Esophagus muscularis mucosa (tissue), 4 donors: Measurements from ENCODE around the gene TUBGCP6. TPM values are rescaled to one million over a fixed set of nuclear protein-coding genes. Genes with fewer than 3 reads are reported as not detected.
A peak's percentile ranks its signal among the peaks of the same experiment; 100 is the strongest.

ENCODE experiments used
- DNase-seq: peaks from one replicate; pipeline ENCODE4 v3.0.0-alpha.2; 2017; ENCODE audit errors: extremely low spot score
- H3K27ac ChIP-seq, 4 donors: fragments of 200-600 bp; sonication (generic); replicated peaks in 1 of 4; 1 replicate in 3 of 4; 2 replicates in 1 of 4; pipeline ENCODE4 v1.5.1; 2016 to 2019; ENCODE audit warnings: mild to moderate bottlenecking in 1 of 4
- H3K27me3 ChIP-seq, 4 donors: fragments of 200-600 bp; sonication (generic); one replicate each; pipeline versions ENCODE4 v1.5.1 to v1.6.0; 2016 to 2019
- H3K36me3 ChIP-seq, 4 donors: fragments of 200-600 bp; sonication (generic); one replicate each; pipeline ENCODE4 v1.5.1; 2016 to 2019
- H3K4me1 ChIP-seq, 4 donors: fragments of 200-600 bp; sonication (generic); one replicate each; pipeline ENCODE4 v1.5.1; 2016 to 2019
- H3K4me3 ChIP-seq, 4 donors: fragments of 200-600 bp; sonication (generic); 1 replicate in 2 of 4; 2 replicates in 2 of 4; pipeline ENCODE4 v1.5.1; 2016 to 2019; ENCODE audit warnings: mild to moderate bottlenecking in 4 of 4, moderate library complexity in 1 of 4
- H3K9me3 ChIP-seq, 4 donors: fragments of 200-600 bp; sonication (generic); 1 replicate in 3 of 4; 2 replicates in 1 of 4; pipeline ENCODE4 v1.5.1; 2016 to 2019
- EP300 ChIP-seq: sonication (generic); formaldehyde crosslinking; IDR thresholded peaks from one replicate; pipeline ENCODE4 v1.6.1; 2017; ENCODE audit warnings: antibody characterized with exemption
- POLR2A ChIP-seq: fragments of 450-650 bp; IDR thresholded peaks from one replicate; pipeline ENCODE4 v1.6.1; 2017; ENCODE audit warnings: antibody characterized with exemption, moderate library complexity, mild to moderate bottlenecking, low read depth
- POLR2AphosphoS5 ChIP-seq, 2 donors: sonication (generic); formaldehyde crosslinking; IDR thresholded peaks; one replicate each; pipeline ENCODE4 v1.6.1; 2017; ENCODE audit warnings: antibody characterized with exemption in 2 of 2
- WGBS: methylation state at CpG from one replicate; pipeline ENCODE4 v1.1.5; 2018; 5-methylcytosine and 5-hydroxymethylcytosine counted together
- intact Hi-C: fragments of 100-400 bp; cut with DNase I; formaldehyde crosslinking; loops from one replicate; pipeline ENCODE4 v1.15.1; 2023
- total RNA-seq, 4 donors: library from RNA; depleted of rRNA; stranded (reverse); fragments of >200 nt; gene quantifications; one replicate each; pipeline versions ENCODE4 v1.1.0 to v1.2.1, GENCODE V29; 2016
- TF ChIP-seq, protein P1 (sequence below), 3 experiments: fragments of 200-600 bp in 2 of 3; fragments of 450-650 bp in 1 of 3; sonication (generic) in 2 of 3; IDR thresholded peaks; one replicate each; pipeline ENCODE4 v1.5.1; 2017 to 2019; ENCODE audit warnings: antibody characterized with exemption in 3 of 3, mild to moderate bottlenecking in 2 of 3, moderate library complexity in 1 of 3

TUBGCP6 gene
- total RNA-seq, 4 donors from 2014 or later = 20.2 to 38.0 (median 30.0) TPM

DNA sequence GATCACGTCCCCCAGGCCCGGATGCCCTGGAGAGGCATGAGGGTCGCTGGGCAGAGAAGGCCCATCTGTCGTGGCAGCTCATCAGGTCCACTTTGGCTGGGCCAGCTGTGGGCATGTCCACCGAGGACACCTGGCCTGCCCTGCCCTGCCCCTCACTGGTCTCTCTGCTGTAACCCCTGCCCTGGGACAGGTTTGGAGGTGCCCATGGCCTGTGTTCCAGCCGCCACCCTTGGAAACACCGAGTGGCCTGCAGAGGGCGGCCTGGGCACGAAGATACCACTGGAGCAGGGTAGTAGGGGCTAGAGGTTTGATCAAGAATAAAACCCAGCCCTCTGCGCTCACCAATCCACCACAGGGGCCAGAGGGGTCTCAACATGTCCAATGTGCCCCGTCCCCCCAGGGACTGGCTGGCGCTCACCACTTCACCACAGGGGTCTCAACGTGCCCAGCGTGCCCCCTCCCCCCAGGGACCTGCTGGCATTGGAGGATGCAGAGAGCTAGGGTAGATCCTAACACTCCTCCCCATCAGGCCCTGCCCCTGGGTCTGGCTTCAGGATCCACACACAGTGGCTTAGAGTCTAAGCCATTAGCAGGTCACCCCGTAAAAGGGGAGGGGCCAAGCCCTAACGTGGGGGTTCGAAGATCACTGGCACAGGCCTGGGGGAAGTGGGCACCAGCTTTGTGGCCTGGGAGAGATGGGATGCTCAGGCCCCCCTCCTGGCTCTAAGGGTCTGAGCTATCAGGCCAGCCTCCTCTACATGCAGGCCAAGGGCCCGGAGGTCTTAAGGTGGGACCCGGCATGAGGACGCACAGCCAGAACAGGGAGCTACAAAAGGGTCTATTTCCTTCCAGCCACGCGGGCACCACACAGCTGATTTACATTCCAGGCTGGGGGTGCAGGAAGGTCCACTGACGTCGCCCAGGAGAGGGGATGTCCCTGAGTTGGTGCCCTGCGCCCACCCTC, 7.5 kb upstream of the TUBGCP6 start:
- H3K4me1 ChIP-seq = peaks cover 24 to 49% (median 44%) of the 10 kb centered on the region in 4 donors
- no peak for DNase-seq
- H3K27me3 ChIP-seq = peaks cover 0 to 2% (median 0%) of the 10 kb centered on the region in 4 donors
- peak overlapping the region; percentile 72 to 83 (median 78) for H3K27ac ChIP-seq
- WGBS = 41% methylated on average over 16 of the region's 25 CpGs
- intact Hi-C loops = loop anchor here (1.0 kb wide), 1 partner anchor 90 kb away; no protein-coding TSS in a partner anchor
- no peak for TF ChIP-seq EP300
- TF ChIP-seq POLR2A = no peak
- peak in 1 of 2 donors; percentile 33 for TF ChIP-seq POLR2AphosphoS5 (IDR thresholded peaks at IDR 0.05)
- TF ChIP-seq, protein P1, sequence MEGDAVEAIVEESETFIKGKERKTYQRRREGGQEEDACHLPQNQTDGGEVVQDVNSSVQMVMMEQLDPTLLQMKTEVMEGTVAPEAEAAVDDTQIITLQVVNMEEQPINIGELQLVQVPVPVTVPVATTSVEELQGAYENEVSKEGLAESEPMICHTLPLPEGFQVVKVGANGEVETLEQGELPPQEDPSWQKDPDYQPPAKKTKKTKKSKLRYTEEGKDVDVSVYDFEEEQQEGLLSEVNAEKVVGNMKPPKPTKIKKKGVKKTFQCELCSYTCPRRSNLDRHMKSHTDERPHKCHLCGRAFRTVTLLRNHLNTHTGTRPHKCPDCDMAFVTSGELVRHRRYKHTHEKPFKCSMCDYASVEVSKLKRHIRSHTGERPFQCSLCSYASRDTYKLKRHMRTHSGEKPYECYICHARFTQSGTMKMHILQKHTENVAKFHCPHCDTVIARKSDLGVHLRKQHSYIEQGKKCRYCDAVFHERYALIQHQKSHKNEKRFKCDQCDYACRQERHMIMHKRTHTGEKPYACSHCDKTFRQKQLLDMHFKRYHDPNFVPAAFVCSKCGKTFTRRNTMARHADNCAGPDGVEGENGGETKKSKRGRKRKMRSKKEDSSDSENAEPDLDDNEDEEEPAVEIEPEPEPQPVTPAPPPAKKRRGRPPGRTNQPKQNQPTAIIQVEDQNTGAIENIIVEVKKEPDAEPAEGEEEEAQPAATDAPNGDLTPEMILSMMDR (IDR thresholded peaks at IDR 0.05) = peak; percentile 62 to 74 (median 67)
- peaks cover 0 to 23% (median 7%) of the 10 kb centered on the region in 4 donors for H3K36me3 ChIP-seq
- peak overlapping the region; percentile 68 to 82 (median 76) for H3K4me3 ChIP-seq
- no peaks in the 10 kb centered on the region for H3K9me3 ChIP-seq

DNA sequence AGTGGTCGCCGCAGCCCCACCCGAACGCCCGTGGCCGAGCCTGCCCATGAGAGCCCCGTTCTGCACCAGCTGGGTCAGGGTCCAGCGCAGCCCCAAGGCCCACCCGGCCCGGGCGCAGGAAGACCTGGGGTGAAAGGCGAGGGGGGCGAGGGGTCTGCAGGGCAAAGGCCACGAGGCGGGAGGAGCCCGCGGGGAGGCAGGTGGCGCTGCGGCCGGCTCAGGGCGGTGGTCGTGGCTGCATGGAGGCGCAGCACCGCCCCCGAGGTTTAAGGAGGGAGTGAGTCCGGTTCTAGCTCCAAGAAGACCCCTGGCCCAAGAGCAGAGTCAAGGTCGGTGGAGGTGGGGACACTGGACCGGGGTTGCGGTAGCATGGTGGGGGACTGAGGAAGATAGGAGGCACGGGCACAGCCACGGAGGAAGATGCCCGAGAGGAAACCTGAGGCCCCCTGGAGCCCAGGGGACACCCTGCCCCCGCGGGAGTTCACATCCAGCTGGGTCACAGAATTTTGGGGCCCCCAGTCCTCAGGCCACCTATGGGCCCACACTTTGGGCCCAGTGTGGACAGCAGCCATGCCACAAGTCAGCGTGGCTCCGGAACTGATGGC, 6.8 kb upstream of the TUBGCP6 start:
- DNase-seq = no peak
- intact Hi-C loops = loop anchor here (1.0 kb wide), 1 partner anchor 91 kb away; no protein-coding TSS in a partner anchor
- H3K27me3 ChIP-seq = no peaks in the 10 kb centered on the region
- H3K4me3 ChIP-seq = peak overlapping the region; percentile 68 to 82 (median 76)
- peak overlapping the region; percentile 72 to 83 (median 78) for H3K27ac ChIP-seq
- TF ChIP-seq EP300 (no peak), POLR2A (no peak), POLR2AphosphoS5 (IDR thresholded peaks at IDR 0.05) (no peak)
- TF ChIP-seq, protein P1 (IDR thresholded peaks at IDR 0.05) = no peak
- WGBS = 0% methylated on average over 6 of the region's 36 CpGs
- H3K9me3 ChIP-seq = no peaks in the 10 kb centered on the region
- H3K36me3 ChIP-seq = peaks cover 0 to 23% (median 8%) of the 10 kb centered on the region in 4 donors
- H3K4me1 ChIP-seq = peaks cover 24 to 56% (median 44%) of the 10 kb centered on the region in 4 donors

DNA sequence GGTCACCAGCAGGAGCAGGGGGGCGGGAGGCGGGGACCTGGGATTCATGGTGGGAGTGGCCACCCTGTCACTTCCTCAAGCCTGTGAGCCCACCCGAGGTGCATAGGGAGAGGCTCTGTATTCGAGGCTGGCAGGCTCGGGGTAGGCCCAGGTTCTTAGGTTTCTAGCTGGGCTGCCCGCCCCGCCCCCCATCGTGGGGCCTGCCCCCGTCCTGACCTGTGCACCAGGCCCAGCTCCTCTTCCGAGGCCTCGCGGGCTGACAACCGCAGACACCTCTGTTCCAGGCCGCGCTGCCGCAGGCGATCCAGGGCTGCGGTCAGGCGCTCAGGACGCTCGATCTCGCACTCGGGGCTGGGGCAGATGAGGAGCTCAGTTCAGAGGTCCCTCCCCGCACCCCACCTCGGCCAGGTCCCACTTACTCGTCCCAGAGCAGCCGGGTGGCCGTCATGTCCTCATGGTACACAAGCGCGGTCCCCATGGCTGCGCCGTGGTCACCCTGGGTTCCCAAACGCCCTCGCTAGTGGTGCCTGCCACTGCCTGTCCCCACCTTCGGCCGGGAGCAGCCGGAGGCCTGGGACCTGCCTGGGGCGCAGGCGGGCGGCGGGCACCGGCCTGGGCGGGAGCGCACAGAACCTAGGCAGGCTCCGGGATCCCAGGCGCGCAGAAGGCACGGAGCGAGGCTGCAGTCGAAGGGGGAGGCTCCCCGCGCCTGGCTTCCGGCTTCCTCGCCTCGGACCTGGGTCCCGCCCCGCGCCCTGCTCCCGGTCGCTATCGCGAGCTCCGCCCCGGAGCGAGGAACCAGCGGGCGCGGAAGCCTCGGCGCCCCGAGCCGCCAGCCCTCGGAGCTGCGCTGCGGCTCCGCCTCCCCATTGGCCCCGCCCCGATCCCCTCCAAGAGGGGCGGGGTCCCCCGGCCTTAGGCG, 6.0 kb upstream of the TUBGCP6 start, which contains the start of gene HDAC10:
HDAC10 (minus strand) TSS at position 711 of the 922 bp plus-strand sequence; CDS start at position 478, 233 bp downstream.
- H3K9me3 ChIP-seq = no peaks in the 10 kb centered on the region
- no peak for DNase-seq
- H3K4me1 ChIP-seq = peaks cover 28 to 63% (median 49%) of the 10 kb centered on the region in 4 donors
- H3K27me3 ChIP-seq = no peaks in the 10 kb centered on the region
- intact Hi-C loops = no loop called here
- TF ChIP-seq EP300 = no peak
- no peak for TF ChIP-seq POLR2A
- TF ChIP-seq POLR2AphosphoS5 (IDR thresholded peaks at IDR 0.05) = peak in 1 of 2 donors; percentile 59
- TF ChIP-seq, protein P1 (IDR thresholded peaks at IDR 0.05) = no peak
- H3K27ac ChIP-seq = peak within 1 kb of the TSS; percentile 72 to 83 (median 78)
- peaks cover 0 to 29% (median 14%) of the 10 kb centered on the region in 4 donors for H3K36me3 ChIP-seq
- 0% methylated on average over 3 of the region's 81 CpGs for WGBS
- H3K4me3 ChIP-seq = peak within 1 kb of the TSS; percentile 68 to 82 (median 76)

DNA sequence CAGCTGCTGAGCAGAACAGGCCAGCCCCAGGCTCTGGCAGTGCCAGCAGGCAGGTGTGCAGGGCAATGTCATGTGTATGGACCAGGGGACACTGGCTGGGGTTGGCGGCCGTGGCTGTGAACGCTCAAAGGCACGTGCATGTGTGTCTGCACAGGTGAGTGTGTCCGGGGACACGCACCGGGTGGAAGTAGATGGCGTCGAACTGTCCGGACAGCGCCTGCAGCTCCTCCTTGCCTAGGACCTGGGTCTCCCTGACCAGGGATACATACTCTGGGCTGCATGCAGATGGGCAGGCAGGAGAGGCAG, 5.4 kb upstream of the TUBGCP6 start:
- Histone ChIP-seq H3K9me3 (no peaks in the 10 kb centered on the region), H3K4me3 (peak overlapping the region; percentile 68 to 82 (median 76)), H3K27ac (peak overlapping the region in 3 of 4 donors; percentile 72 to 80 (median 75)), H3K4me1 (peaks cover 34 to 69% (median 55%) of the 10 kb centered on the region in 4 donors), H3K36me3 (peaks cover 0 to 23% (median 12%) of the 10 kb centered on the region in 4 donors), H3K27me3 (no peaks in the 10 kb centered on the region)
- no peak for DNase-seq
- no peak for TF ChIP-seq POLR2A
- no peak for TF ChIP-seq EP300
- TF ChIP-seq POLR2AphosphoS5 (IDR thresholded peaks at IDR 0.05) = no peak
- TF ChIP-seq, protein P1 (IDR thresholded peaks at IDR 0.05) = no peak
- intact Hi-C loops = no loop called here
- WGBS = 87% methylated on average over 10 of the region's 11 CpGs
